CD4-positive, alpha-beta T cell (primary cell): ENCODE data around the gene ANKFN1. TPM values are rescaled to one million over a fixed set of nuclear protein-coding genes. Genes with fewer than 3 reads are reported as not detected.

Experiments used
- ATAC-seq: fragments of 200-7000 bp; cut with Tn5 transposase; one replicate; pipeline ENCODE4 v1.10.0; 2022; ENCODE audit warnings: mild to moderate bottlenecking; ENCODE audit not compliant: poor library complexity
- CTCF ChIA-PET: fragments of 350-600 bp; sonication (Branson Sonifier 250); formaldehyde crosslinking; loops from one replicate; lab custom pipeline; 2021; ENCODE audit warnings: antibody characterized with exemption, inconsistent platforms; lab: Charles Lee
- POLR2A ChIA-PET: fragments of 350-600 bp; sonication (Branson Sonifier 250); formaldehyde crosslinking; loops from one replicate; lab custom pipeline; 2021; ENCODE audit warnings: antibody characterized with exemption, inconsistent platforms; lab: Charles Lee
- DNase-seq, 14 experiments: peaks; one replicate each; pipeline ENCODE4 v3.0.0-alpha.2; 2013 to 2020; ENCODE audit warnings: mixed read lengths in 2 of 14
- H3K27ac ChIP-seq, 2 donors: one replicate each; pipeline versions ENCODE4 v1.5.1 to v1.7.0; 2013; ENCODE audit warnings: low read length in 2 of 2, low read depth in 1 of 2, mild to moderate bottlenecking in 1 of 2
- H3K27me3 ChIP-seq, 2 experiments: 1 replicate in 1 of 2; 2 replicates in 1 of 2; pipeline versions ENCODE4 v1.6.1 to v1.7.0; 2013; ENCODE audit warnings: low read length in 2 of 2, control low read depth in 1 of 2, mild to moderate bottlenecking in 1 of 2, moderate library complexity in 1 of 2; ENCODE audit not compliant: insufficient read depth in 2 of 2, control insufficient read depth in 1 of 2
- H3K36me3 ChIP-seq: one replicate; pipeline ENCODE4 v1.6.1; 2013; ENCODE audit warnings: low read length, control low read depth; ENCODE audit not compliant: insufficient read depth
- H3K4me1 ChIP-seq: one replicate; pipeline ENCODE4 v1.6.1; 2013; ENCODE audit warnings: low read length, control low read depth; ENCODE audit not compliant: insufficient read depth
- H3K4me3 ChIP-seq: one replicate; pipeline ENCODE4 v1.5.1; 2013; ENCODE audit warnings: mild to moderate bottlenecking, low read length, moderate library complexity
- H3K9me3 ChIP-seq, 2 experiments: 1 replicate in 1 of 2; 2 replicates in 1 of 2; pipeline versions ENCODE4 v1.6.1 to v1.7.0; 2013; ENCODE audit warnings: low read length in 2 of 2, mild to moderate bottlenecking in 2 of 2, control low read depth in 1 of 2, moderate library complexity in 1 of 2; ENCODE audit not compliant: control insufficient read depth in 1 of 2, insufficient read depth in 1 of 2
- H3K27ac Mint-ChIP-seq: one replicate; pipeline ENCODE4 v1.8.0; 2020; ENCODE audit warnings: mixed read lengths
- H3K27me3 Mint-ChIP-seq: one replicate; pipeline ENCODE4 v1.8.0; 2021; ENCODE audit warnings: mixed read lengths
- H3K36me3 Mint-ChIP-seq: one replicate; pipeline ENCODE4 v1.8.0; 2021; ENCODE audit warnings: low read depth, mixed read lengths
- H3K4me1 Mint-ChIP-seq: one replicate; pipeline ENCODE4 v1.8.0; 2021; ENCODE audit warnings: low read depth, mixed read lengths
- H3K4me3 Mint-ChIP-seq: one replicate; pipeline ENCODE4 v1.8.0; 2020; ENCODE audit warnings: mild to moderate bottlenecking, mixed read lengths
- H3K9me3 Mint-ChIP-seq: one replicate; pipeline ENCODE4 v1.8.0; 2020; ENCODE audit warnings: mixed read lengths
- CTCF ChIP-seq: fragments of 200-600 bp; IDR thresholded peaks from one replicate; pipeline ENCODE4 v1.8.0; 2022; ENCODE audit warnings: antibody characterized with exemption, mild to moderate bottlenecking
- intact Hi-C, 2 experiments: fragments of 100-400 bp; cut with DNase I in 1 of 2; cut with micrococcal nuclease in 1 of 2; formaldehyde crosslinking; loops; one replicate each; pipeline versions ENCODE4 v1.15.1 to v1.9.0; 2023 to 2025; cut with DNase I, micrococcal nuclease
- total RNA-seq, 174 experiments: library from RNA in 2 of 174; stranded (reverse) in 2 of 174; gene quantifications; one replicate each; pipeline ENCODE4 v1.2.3 and lab custom pipeline; 2021 to 2026

The ANKFN1 gene
- total RNA-seq, 2 experiments from 2014 or later = not detected

GRCh38 chr17:56548661-56549060 is 395.4 kb downstream of the ANKFN1 start:
- H3K27ac ChIP-seq = no peak overlapping the region
- H3K27ac Mint-ChIP-seq = no peak overlapping the region
- peaks cover 4 to 6% of the 10 kb centered on the region in 2 experiments for H3K27me3 ChIP-seq
- no peak overlapping the region for H3K4me3 Mint-ChIP-seq
- H3K4me3 ChIP-seq = no peak overlapping the region
- ATAC-seq (no peak), DNase-seq (no peak)
- ChIA-PET POLR2A (no interaction called here), CTCF (no interaction called here)
- no peaks in the 10 kb centered on the region for H3K4me1 ChIP-seq
- peaks cover 41% of the 10 kb centered on the region for H3K27me3 Mint-ChIP-seq
- no peaks in the 10 kb centered on the region for H3K36me3 ChIP-seq
- no peaks in the 10 kb centered on the region for H3K36me3 Mint-ChIP-seq
- H3K9me3 ChIP-seq = no peaks in the 10 kb centered on the region
- TF ChIP-seq CTCF = no peak
- peaks cover 6% of the 10 kb centered on the region for H3K9me3 Mint-ChIP-seq
- no peaks in the 10 kb centered on the region for H3K4me1 Mint-ChIP-seq
- intact Hi-C loops = no loop called here

- Mint-ChIP-seq H3K9me3 (peaks cover 6% of the 10 kb centered on the region), H3K27ac (no peak overlapping the region), H3K36me3 (no peaks in the 10 kb centered on the region), H3K27me3 (peaks cover 37% of the 10 kb centered on the region), H3K4me1 (no peaks in the 10 kb centered on the region), H3K4me3 (no peak overlapping the region)
- no peak overlapping the region for H3K27ac ChIP-seq
- ATAC-seq (no peak), DNase-seq (no peak)
- peaks cover 4 to 6% of the 10 kb centered on the region in 2 experiments for H3K27me3 ChIP-seq
- no peaks in the 10 kb centered on the region for H3K9me3 ChIP-seq
- H3K4me1 ChIP-seq = no peaks in the 10 kb centered on the region
- intact Hi-C loops = no loop called here
- ChIA-PET CTCF (no interaction called here), POLR2A (no interaction called here)
- H3K36me3 ChIP-seq = no peaks in the 10 kb centered on the region
- no peak overlapping the region for H3K4me3 ChIP-seq
- TF ChIP-seq CTCF = no peak
Observed at GRCh38 chr17:56549501-56549900, 396.2 kb downstream of the ANKFN1 start.

- Histone ChIP-seq H3K27me3 (peaks cover 0 to 2% of the 10 kb centered on the region in 2 experiments), H3K27ac (no peak overlapping the region), H3K9me3 (no peaks in the 10 kb centered on the region), H3K4me3 (no peak overlapping the region), H3K4me1 (no peaks in the 10 kb centered on the region), H3K36me3 (no peaks in the 10 kb centered on the region)
- no peaks in the 10 kb centered on the region for H3K36me3 Mint-ChIP-seq
- intact Hi-C loops = no loop called here
- ATAC-seq (no peak), DNase-seq (no peak)
- no peaks in the 10 kb centered on the region for H3K4me1 Mint-ChIP-seq
- no peak overlapping the region for H3K4me3 Mint-ChIP-seq
- CTCF ChIA-PET = no interaction called here
- peaks cover 11% of the 10 kb centered on the region for H3K27me3 Mint-ChIP-seq
- no peak overlapping the region for H3K27ac Mint-ChIP-seq
- H3K9me3 Mint-ChIP-seq = no peaks in the 10 kb centered on the region
- no peak for TF ChIP-seq CTCF
- POLR2A ChIA-PET = no interaction called here
Observed at GRCh38 chr17:56557682-56558081, 404.4 kb downstream of the ANKFN1 start.
